ENCODE results near the gene MAML1.
A peak's percentile ranks its signal among the peaks of the same experiment; 100 is the strongest.

The MAML1 gene

DNA sequence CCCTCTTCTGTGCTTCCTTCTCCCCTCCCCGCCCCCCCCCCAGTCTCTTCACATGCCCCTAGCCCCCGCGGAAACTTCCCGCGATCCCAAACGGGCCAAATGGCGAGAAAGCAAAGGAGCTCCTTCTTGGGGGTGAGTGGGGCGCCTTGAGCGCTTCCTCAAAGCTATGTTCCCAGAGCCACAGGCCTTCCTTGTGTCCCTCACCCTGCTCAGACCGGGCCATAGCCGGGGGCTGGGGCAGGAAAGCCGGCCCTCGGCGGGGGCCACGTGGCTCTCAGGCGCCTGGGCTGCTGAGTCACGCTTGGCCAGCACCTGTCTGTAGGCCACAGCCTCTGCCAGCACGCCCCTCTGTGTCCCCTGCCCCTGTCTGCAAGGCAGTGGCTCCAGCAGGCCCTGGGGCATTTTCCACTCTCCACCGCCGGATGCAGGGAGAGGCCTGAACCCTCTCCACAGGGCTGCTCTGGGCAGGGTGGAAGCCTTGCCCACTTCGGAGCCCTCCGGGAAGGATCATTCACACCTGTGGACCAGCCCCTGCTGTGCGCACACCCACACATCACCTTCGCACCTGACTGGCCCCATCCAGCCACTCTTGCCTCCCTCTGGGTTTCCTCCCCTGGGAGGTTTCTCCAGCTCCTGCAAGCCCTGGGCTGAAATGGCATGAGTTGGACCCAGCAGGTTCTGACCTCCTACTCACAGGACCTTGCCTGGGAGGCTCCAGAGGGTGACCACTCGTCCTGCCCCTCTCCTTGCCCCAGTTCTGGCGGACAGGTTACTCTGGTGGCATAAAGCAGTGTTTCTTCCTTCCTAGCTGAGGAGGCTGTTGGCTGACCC, 86.9 kb downstream of the MAML1 start:
- peak; percentile 65 for DNase-seq (ENCODE audit: low read depth)
- TF ChIP-seq, protein P1, sequence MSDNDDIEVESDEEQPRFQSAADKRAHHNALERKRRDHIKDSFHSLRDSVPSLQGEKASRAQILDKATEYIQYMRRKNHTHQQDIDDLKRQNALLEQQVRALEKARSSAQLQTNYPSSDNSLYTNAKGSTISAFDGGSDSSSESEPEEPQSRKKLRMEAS (IDR thresholded peaks at IDR 0.05; ENCODE audit: low read depth, low read length) = peak; percentile 95
- TF ChIP-seq CTCF (IDR thresholded peaks at IDR 0.05; ENCODE audit: low read depth, low read length) (no peak), POLR2A (IDR thresholded peaks at IDR 0.05; ENCODE audit: extremely low read depth, insufficient read length) (no peak), MYC (IDR thresholded peaks at IDR 0.05; ENCODE audit: low read depth, low read length) (peak; percentile 71; the same call in 1 of the 2 replicates)
- H3K4me3 ChIP-seq (ENCODE audit: low read depth, low read length) = no peak overlapping the region

DNA sequence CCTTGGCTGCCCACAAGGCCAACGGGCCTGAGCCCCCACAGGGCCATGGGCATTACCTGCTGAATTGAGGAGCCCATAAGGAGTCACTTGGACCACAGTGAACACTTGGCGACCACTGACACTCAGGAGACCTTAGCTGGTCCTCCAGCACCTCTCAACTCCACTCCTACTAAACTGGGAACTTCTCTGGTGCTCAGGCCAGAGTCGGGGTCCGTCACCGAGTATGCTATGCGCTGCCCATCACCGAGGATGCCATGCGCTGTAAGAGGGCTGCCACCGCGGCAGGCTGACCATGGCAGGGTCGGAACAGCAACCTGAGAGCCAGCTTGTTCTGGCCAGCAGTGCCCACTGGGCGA, 87.5 kb downstream of the MAML1 start:
- no peak for DNase-seq (ENCODE audit: low read depth)
- no peak for TF ChIP-seq MYC (IDR thresholded peaks at IDR 0.05; ENCODE audit: low read depth, low read length)
- TF ChIP-seq POLR2A (IDR thresholded peaks at IDR 0.05; ENCODE audit: extremely low read depth, insufficient read length) = no peak
- TF ChIP-seq, protein P1 (IDR thresholded peaks at IDR 0.05; ENCODE audit: low read depth, low read length) = no peak
- no peak for TF ChIP-seq CTCF (IDR thresholded peaks at IDR 0.05; ENCODE audit: low read depth, low read length)
- H3K4me3 ChIP-seq (ENCODE audit: low read depth, low read length) = no peak overlapping the region

DNA sequence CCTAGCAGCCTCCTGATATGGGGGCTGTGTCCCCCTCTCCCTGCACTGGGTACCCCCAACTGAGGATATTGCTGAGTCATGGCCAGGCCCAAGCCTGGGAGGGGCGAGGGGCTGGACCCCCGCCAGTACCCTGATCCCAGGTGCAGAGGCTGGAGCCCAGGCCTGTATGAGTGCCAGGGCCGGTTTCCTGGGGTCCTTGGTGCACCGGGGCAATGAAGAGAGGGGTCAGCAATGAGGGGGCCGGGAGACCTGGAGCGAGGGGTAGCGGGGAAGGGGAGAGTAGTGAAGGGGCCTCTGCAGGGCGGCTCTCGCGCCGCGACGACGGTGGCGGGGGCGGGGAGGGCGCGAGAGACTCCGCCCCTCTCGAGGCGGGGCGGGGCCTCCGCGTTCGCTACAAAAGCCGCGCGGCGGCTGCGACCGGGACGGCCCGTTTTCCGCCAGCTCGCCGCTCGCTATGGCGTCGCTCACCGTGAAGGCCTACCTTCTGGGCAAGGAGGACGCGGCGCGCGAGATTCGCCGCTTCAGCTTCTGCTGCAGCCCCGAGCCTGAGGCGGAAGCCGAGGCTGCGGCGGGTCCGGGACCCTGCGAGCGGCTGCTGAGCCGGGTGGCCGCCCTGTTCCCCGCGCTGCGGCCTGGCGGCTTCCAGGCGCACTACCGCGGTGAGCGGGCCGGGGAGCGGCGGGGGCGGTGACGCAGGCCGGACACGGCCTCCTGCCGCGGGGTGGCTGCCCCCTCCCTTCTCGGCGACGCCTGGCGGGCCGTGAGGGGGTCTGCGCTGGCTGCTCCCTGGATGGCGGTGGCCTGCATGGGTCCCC, 88.1 kb downstream of the MAML1 start, which contains the start of gene SQSTM1:
Gene SQSTM1 (plus strand): TSS at position 423 of the 815 bp plus-strand sequence. CDS start 32 bp downstream, at position 455.
- H3K4me3 ChIP-seq (ENCODE audit: low read depth, low read length) = peak within 1 kb of the TSS; percentile 62
- peak; percentile 79 for DNase-seq (ENCODE audit: low read depth)
- peak; percentile 94 for TF ChIP-seq POLR2A (IDR thresholded peaks at IDR 0.05; ENCODE audit: extremely low read depth, insufficient read length)
- peak; percentile 36; the same call in 1 of the 2 replicates for TF ChIP-seq MYC (IDR thresholded peaks at IDR 0.05; ENCODE audit: low read depth, low read length)
- TF ChIP-seq CTCF (IDR thresholded peaks at IDR 0.05; ENCODE audit: low read depth, low read length) = no peak

DNA sequence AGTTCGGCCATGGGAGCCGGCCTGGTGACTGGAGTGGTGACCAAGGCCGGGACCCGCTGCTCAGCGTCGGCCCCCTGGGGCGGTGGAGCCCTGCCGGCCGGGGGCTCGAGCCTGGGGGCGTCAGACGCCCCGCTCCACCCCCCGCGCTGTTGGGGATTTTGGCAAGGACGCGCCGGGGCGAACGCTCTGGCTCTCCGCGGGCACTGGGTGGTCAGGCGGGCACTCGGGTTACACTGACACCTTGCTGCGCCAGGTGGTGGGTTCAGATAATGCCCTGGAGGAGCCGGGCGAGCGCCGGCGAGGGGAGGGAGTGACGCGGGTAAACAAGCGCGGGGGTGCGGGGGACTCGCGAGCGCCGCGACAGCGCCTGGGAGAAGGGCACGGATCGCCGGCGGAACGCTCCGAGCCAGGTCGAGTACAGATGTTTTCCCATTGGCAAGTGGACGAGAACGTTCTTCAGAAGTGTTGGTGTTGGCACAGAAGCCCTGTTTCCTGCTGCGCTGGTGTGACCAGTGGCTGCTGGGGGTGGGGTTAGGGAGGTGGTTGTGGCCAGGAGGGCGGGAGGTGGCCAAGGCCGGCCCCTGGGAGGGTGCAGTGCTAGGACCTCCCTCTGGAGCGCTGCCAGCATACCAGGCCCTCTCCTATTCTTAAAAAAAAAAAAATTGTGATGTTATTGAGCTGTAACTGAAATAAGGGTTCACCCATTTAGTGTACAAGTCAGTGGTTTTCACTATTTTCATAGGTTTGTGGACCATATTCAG, 88.9 kb downstream of the MAML1 start:
- peak overlapping the region; percentile 62 for H3K4me3 ChIP-seq (ENCODE audit: low read depth, low read length)
- DNase-seq (ENCODE audit: low read depth) = peak; percentile 91

More for the DNA sequence above, 88.9 kb downstream of the MAML1 start:
- TF ChIP-seq MYC (IDR thresholded peaks at IDR 0.05; ENCODE audit: low read depth, low read length) = 0 out of 2 replicates have a peak, but pooled peaks have one; percentile 33
- TF ChIP-seq, protein P1 (IDR thresholded peaks at IDR 0.05; ENCODE audit: low read depth, low read length) = 0 out of 2 replicates have a peak, but pooled peaks have one; percentile 22
- no peak for TF ChIP-seq CTCF (IDR thresholded peaks at IDR 0.05; ENCODE audit: low read depth, low read length)
- TF ChIP-seq POLR2A (IDR thresholded peaks at IDR 0.05; ENCODE audit: extremely low read depth, insufficient read length) = peak; percentile 64

Data from NB4 (cell line).